LNCAP (cell line): ENCODE data around the gene CCIN.

ENCODE experiments used
- TF ChIP-seq, protein P1 (sequence below): fragments of 450-650 bp; IDR thresholded peaks from 2 replicates; pipeline ENCODE4 v1.5.1; 2017; ENCODE audit warnings: mild to moderate bottlenecking

The CCIN gene

DNA sequence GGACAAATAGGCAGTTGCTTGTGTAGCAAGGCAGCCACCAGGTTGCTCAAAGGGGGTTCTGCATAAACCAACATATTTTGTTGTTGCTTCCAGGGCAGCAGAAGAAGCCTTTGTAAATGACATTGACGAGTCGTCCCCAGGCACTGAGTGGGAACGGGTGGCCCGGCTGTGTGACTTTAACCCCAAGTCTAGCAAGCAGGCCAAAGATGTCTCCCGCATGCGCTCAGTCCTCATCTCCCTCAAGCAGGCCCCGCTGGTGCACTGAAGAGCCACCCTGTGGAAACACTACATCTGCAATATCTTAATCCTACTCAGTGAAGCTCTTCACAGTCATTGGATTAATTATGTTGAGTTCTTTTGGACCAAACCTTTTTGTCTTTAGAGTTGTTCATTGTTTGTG is 42.3 kb downstream of the CCIN start:
- TF ChIP-seq, protein P1, sequence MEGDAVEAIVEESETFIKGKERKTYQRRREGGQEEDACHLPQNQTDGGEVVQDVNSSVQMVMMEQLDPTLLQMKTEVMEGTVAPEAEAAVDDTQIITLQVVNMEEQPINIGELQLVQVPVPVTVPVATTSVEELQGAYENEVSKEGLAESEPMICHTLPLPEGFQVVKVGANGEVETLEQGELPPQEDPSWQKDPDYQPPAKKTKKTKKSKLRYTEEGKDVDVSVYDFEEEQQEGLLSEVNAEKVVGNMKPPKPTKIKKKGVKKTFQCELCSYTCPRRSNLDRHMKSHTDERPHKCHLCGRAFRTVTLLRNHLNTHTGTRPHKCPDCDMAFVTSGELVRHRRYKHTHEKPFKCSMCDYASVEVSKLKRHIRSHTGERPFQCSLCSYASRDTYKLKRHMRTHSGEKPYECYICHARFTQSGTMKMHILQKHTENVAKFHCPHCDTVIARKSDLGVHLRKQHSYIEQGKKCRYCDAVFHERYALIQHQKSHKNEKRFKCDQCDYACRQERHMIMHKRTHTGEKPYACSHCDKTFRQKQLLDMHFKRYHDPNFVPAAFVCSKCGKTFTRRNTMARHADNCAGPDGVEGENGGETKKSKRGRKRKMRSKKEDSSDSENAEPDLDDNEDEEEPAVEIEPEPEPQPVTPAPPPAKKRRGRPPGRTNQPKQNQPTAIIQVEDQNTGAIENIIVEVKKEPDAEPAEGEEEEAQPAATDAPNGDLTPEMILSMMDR: no peak

DNA sequence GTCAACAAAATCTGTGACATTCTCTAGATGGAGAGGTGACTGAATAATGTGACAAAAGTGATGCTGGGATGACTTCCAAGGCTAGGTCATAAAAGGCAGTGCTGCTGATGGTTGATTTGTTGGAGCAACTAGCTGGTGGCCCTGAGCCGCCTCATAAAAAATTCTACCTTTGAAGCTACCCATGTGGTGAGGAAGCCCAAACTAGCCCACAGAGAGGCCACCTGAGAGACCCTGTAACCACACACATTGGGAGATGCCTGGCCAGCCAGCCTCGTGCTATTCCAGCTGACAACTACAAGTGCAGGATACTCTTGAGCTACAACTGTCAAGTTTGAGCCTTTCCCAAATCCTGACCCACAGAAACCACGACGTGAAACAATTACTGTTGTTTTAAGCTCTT is 44.2 kb downstream of the CCIN start:
- TF ChIP-seq, protein P1: no peak

DNA sequence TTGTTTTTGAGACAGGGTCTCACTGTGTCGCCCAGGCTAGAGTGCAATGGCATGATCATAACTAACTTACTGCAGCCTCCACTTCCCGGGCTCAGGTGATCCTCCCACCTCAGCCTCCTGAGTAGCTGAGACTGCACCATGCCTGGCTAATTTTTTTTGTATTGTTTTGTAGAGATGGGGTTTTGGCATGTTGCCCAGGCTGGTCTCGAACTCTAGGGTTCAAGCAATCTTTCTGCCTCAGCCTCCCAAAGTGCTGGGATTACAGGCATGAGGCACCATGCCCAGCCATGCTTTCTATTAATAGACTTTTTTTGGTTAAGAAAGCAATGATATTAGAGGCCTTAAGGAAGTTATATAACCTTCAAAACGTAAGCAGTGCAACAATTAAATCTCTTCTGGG is 44.8 kb downstream of the CCIN start:
- TF ChIP-seq, protein P1: no peak

DNA sequence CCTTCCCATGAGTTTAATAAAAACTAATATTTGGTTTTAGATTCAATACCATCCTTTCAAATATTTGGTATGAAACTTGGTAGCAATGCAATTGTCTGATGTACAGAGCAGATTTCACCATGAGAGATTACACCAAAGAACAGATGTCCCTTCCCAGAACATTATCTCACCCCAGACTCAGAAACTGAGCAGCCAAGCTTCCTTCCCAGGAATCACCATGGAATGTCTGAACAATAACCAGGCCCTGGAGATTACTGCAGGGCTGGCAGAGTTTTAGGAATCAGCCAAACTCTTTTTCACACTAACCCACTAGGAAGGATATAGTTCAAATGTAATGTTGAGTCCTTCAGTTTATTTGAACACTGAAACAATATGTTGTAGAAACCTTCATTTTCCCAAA is 45.4 kb downstream of the CCIN start:
- TF ChIP-seq, protein P1: no peak

DNA sequence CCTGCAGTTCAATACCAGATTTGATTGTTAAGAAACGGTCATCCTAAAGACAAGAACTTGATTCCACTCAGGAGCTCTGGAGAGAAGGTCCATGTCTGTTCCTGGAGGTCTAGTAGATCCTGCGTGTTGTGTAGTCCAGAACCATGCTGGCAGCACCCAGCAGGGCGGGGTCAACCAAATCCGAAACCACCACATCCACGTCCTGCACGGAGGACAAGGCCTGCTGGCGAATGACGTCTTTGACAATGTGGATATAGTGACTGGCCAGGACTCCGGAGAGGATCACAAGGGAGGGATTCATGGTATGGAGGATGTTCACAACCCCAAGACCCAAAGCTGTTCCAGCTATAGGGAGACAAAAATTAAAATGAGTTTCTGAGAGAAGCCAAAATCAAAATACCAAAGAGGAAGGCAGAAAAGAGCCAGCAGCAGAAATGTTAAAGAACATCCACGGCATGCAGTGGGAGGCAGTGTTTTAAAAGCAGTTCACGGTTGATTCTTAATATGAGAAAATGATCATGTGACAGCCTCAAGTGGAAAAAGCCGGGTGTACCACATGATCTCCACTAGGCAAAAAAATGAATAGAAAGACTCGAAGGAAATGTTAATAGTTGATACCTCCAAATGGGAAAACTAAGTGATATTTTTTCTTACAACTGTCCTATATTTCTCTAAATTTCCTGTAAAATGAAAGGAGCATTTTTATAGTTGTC is 48.2 kb downstream of the CCIN start:
- TF ChIP-seq, protein P1: no peak

DNA sequence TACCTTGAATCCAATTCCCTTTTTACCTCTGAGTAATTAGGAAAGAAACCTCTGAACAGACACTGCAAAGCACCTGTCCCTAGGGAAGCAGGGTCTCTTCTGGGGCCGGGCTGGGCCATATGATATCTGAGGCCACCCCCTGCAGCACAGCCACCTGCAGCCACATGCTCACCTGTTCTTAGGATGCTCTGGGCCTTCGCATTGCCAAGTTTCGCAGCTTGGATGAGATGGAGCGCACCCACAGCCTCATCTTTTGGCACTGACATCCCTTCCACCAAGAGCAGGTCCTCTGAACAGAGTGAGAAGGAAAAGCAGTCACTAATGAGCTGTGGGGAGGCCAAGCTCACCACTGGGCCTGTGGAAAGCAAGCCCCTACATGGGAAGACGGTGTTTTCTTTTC is 48.8 kb downstream of the CCIN start:
- TF ChIP-seq, protein P1: no peak

DNA sequence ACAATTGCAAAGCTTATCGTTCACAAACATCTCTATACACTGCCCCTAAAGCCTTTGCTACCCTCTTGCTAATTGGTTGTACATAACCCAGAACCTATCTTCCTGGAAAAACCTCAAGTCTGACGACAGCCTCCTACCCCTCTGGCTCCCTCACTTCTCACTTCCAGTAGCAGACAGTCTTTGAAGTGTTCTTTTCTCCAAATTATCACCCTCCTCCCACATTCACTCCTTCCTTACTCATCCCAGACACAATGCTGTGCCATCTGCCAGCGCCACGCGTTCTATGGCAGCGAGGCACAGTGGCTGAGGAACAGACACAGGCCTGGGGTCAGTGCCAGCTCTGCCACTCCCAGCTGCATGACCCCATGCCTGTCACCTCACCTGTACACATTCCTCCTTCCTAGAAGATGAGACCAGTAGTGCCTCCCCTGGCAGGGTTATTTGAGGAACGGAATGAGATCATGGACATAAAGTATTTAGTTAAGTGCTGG is 49.3 kb downstream of the CCIN start:
- TF ChIP-seq, protein P1: no peak
